Urinary bladder (tissue), 4 donors: ENCODE results near the gene UHRF2. TPM values are rescaled to one million over a fixed set of nuclear protein-coding genes. Genes with fewer than 3 reads are reported as not detected.
"Not testable (repeated sequence)": the region's sequence is repeated elsewhere in the genome, so short reads cannot be mapped to it uniquely, and the experiment has no call there.

Experiments used
- DNase-seq: peaks from one replicate; pipeline ENCODE4 v3.0.0-alpha.2; 2015; ENCODE audit errors: extremely low spot score
- H3K27ac ChIP-seq: one replicate; pipeline ENCODE4 v1.5.1; 2013; ENCODE audit warnings: low read depth, mild to moderate bottlenecking, moderate library complexity
- H3K36me3 ChIP-seq: one replicate; pipeline ENCODE4 v1.6.1; 2013; ENCODE audit warnings: mild to moderate bottlenecking, moderate library complexity; ENCODE audit not compliant: insufficient read depth
- H3K4me1 ChIP-seq: one replicate; pipeline ENCODE4 v1.6.1; 2013; ENCODE audit warnings: mild to moderate bottlenecking, moderate library complexity; ENCODE audit not compliant: insufficient read depth
- H3K4me3 ChIP-seq: one replicate; pipeline ENCODE4 v1.5.1; 2013; ENCODE audit warnings: low read depth, low read length
- WGBS: extraction: QIAGEN DNeasy Blood & Tissue Kit; methylation state at CpG from one replicate; pipeline ENCODE4 v1.1.7; 2013; 5-methylcytosine and 5-hydroxymethylcytosine counted together
- polyA plus RNA-seq: library from polyadenylated mRNA; stranded (reverse); fragments of 200-250 nt; gene quantifications from one replicate; pipeline ENCODE4 v1.2.3, GENCODE V29; 2013
- small RNA-seq: library from RNA; depleted of rRNA; stranded (forward); fragments of <200 nt; gene quantifications from one replicate; pipeline ENCODE3, GENCODE V24; 2014
- total RNA-seq: library from RNA; depleted of rRNA; stranded (reverse); fragments of >200 nt; gene quantifications from one replicate; pipeline ENCODE4 v1.2.3, GENCODE V29; 2014
- donor health status: healthy with polysubstance abuse.
- donor health status: healthy.

The UHRF2 gene
- total and polyA plus RNA-seq, 2 donors = 22.3 to 117 TPM

DNA sequence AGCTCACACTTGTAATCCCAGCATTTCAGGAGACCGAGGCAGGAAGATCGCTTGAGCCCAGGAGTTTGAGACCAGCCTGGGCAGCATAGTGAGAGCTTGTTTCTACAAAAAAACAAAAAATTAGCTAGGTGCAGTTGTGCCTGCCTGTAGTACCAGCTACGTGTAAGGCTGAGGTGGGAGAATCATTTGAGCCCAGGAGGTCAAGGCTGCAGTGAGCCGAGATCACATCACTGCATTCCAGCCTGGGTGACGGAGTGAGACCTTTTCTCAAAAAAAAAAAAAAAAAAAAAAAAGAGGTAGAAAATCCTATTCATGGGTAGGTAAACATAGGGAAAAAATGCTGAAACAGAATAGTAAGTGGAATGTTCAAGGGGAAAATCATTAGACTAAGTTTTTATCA, 129.6 kb downstream of the UHRF2 start:
- H3K4me1 ChIP-seq, H3K4me3 ChIP-seq, H3K27ac ChIP-seq, DNase-seq, H3K36me3 ChIP-seq: not testable (repeated sequence)
- WGBS = 87% methylated on average over 5 of the region's 5 CpGs

DNA sequence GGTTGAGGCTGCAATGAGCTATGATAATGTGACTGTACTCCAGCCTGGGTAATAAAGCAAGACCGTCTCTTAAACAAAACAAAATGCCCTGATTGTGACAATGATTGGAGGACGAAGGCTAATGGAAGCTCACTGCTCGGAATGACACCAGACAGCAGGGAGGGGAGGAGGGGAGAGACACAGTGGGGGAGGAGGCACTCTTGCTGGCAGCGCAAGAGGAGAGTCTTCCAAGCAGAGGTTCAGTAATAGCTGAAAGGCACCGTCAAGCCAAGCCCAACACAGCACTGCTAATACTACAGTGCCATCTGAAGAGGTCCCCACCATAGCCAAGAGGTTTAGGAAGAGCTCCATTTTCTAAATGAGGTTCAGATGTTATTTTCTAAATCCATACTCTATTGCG, 130.2 kb downstream of the UHRF2 start:
- WGBS = 42% methylated on average over 6 of the region's 6 CpGs
- no peak for DNase-seq
- no peak overlapping the region for H3K27ac ChIP-seq
- H3K4me1 ChIP-seq = no peaks in the 10 kb centered on the region
- no peaks in the 10 kb centered on the region for H3K36me3 ChIP-seq
- H3K4me3 ChIP-seq = no peak overlapping the region

DNA sequence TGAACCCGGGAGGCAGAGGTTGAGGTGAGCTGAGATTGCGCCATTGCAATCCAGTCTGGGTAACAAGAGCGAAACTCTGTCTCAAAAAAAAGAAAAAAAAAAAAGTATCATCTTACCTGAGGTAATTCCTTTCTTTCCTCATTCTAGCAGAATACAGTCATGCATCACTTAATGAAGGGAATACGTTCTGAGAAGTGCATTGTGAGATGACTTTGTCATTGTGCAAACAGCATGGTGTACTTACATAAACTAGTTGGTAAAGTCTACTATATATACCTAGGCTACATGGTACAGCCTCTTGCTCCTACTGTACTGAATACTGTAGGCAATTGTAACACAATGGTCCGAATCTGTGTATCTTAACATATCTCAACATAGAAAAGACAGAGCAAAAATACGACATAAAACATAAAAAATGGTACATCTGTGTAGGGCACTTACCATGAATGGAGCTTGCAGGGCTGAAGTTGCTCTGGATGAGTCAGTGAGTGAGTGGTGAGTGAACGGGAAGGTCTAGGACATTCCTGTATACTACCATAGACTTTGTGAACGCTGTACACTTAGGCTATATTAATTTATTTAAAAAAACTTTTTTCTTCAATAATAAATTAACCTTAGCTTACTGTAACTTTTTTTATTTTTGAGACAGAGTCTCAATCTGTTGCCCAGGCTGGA, 132.2 kb downstream of the UHRF2 start:
- Histone ChIP-seq H3K27ac (no peak overlapping the region), H3K36me3 (no peaks in the 10 kb centered on the region), H3K4me3 (no peak overlapping the region), H3K4me1 (no peaks in the 10 kb centered on the region)
- no peak for DNase-seq
- 93% methylated on average over 8 of the region's 8 CpGs for WGBS

DNA sequence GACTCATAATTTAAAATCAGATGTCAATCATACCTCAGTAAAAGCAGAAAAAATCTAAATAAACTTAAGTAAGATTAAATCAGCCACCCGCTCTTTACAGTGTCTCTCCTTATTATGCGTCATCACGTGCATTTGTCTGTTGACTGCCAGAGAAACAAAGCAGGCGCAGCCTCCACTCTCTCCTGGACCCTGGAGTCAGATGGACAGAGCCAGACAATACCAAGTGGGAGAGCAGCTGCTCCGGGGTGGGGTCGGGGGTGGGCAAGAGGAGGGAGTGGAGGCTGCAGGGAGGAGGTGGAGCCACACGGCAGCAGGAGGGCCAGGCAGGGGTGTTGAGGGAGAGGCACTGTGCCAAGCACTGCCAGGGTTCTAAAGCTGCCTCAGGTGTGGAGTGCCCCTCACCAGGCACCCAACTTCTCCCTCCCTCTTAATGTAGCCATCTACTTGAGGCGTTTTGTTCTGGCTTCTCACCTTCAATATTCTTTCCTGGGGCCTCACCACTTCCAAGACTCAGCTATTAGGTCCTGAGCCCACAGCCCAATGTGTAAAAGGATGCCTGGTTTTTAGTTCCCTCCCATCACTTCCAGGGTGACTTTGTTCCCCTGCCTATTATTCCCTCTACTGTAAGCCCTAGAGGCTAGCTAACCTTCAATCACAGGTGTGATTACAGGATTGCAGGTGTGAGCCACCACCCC, 136.3 kb downstream of the UHRF2 start:
- 41% methylated on average over 8 of the region's 8 CpGs for WGBS

DNA sequence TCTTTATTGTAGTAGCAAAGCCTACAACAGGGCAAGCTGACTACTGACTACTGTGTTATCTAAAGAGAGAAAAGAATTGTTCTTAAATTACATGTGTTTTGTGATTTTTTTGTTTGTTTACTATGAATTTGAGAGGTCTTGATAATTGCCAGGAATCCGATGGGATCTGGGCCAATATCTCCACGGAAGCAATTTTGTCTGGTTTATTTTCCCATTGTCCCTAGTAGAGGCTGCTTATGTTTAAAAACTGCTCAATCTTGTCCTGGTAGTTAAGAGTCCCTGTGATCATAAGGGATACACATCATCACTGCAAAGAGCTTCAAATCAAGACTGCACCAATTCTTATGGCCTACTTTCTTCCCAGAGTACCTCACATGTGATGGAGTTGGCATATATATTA, 138.1 kb downstream of the UHRF2 start:
- Histone ChIP-seq H3K4me3 (no peak overlapping the region), H3K4me1 (no peaks in the 10 kb centered on the region), H3K36me3 (no peaks in the 10 kb centered on the region), H3K27ac (no peak overlapping the region)
- no peak for DNase-seq
- WGBS = 51% methylated on average over 2 of the region's 2 CpGs

More for the DNA sequence above, 136.3 kb downstream of the UHRF2 start:
- Histone ChIP-seq H3K36me3 (no peaks in the 10 kb centered on the region), H3K4me1 (no peaks in the 10 kb centered on the region), H3K4me3 (no peak overlapping the region), H3K27ac (no peak overlapping the region)
- no peak for DNase-seq

DNA sequence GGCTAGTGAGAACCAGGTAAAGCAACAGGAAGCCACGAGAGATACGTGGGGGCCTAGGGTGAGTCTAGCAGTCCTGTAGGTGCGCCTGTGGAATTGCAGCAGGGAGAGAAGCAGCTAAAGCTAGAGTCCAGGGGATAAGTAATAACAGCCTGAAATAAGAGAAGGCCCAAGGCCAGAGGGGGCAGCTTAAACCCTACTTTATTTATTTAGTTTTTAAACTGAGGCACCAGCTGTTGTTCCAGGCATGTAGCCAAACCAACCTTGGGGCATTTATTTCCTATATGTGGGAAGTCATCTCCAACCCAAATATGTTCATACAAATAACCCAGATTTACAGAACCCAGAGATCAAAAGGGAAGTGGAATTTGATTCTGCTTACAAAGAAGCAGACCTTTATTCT, 139.0 kb downstream of the UHRF2 start:
- no peaks in the 10 kb centered on the region for H3K4me1 ChIP-seq
- no peak overlapping the region for H3K27ac ChIP-seq
- DNase-seq = no peak
- no peaks in the 10 kb centered on the region for H3K36me3 ChIP-seq
- H3K4me3 ChIP-seq = no peak overlapping the region
- WGBS = 70% methylated on average over 3 of the region's 3 CpGs

DNA sequence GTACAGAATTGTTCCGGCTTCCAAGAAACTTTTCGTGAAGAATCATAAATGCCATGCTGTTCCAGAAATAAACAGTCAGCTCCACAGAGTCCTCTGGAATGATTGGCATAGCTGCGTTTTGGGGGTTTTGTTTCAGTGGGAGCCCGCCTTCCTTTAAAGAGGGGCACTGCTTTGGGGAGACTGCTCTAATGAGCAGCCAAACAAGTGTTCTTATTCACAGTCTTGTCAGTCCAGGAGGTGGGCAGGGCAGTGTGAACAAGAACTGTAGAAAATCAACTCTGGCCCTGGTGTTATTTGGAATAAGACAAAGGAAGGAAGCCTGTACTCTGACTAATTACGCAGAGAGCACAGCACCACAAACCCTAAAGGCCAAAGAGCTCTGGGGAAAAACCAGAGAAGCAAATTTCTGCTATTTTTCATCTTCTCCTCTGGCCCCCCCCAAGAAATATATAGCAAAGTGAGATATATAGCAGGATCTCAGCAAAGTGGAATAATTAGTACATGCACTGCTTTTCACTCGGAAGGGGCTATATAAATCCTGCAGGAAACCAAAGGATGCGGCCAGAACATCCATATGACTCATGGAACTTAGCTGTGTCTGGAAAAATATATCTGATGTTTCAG, 139.6 kb downstream of the UHRF2 start:
- Histone ChIP-seq H3K36me3 (no peaks in the 10 kb centered on the region), H3K4me3 (no peak overlapping the region), H3K27ac (no peak overlapping the region), H3K4me1 (no peaks in the 10 kb centered on the region)
- WGBS = 61% methylated on average over 7 of the region's 7 CpGs
- no peak for DNase-seq

DNA sequence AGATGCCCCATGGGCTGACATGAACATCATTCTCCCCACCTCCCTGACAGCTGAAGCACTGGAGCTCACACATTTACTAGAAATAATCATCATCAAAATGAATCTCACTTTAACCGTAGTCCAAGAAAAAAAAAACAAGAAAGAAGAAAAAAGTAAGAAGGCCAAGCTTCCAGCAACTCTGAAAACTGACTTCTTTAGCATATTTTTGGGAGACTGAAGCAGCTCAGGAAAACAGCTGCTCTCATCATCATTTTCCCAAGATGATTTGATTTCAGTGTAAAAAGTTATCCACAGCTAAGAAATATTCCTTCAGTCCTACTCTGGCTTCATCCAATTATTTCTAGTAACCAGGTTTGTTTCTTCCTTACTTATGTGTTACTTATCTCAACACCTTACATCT, 140.9 kb downstream of the UHRF2 start:
- Histone ChIP-seq H3K36me3 (no peaks in the 10 kb centered on the region), H3K27ac (no peak overlapping the region), H3K4me1 (no peaks in the 10 kb centered on the region), H3K4me3 (no peak overlapping the region)
- no peak for DNase-seq
- WGBS = 92% methylated on average over 1 of the region's 1 CpG

Small RNA genes lying within 50 kb of the gene (small RNA-seq; reads per million reads assigned to genes)
- not detected for gene RN7SL25P

Other genes starting within 250 kb of the UHRF2 start
- gene IL33, start 197.4 kb upstream of the UHRF2 start, total RNA-seq = 123 TPM
- 45.0 TPM for gene IL33, start 197.4 kb upstream of the UHRF2 start, polyA plus RNA-seq
- not detected for gene TPD52L3, start 84.8 kb upstream of the UHRF2 start, total RNA-seq
- gene TPD52L3, start 84.8 kb upstream of the UHRF2 start, polyA plus RNA-seq = not detected
- 0.74 TPM for gene GLDC, start 232.5 kb downstream of the UHRF2 start, total RNA-seq
- gene GLDC, start 232.5 kb downstream of the UHRF2 start, polyA plus RNA-seq = 2.9 TPM